HG02623 (cell line): ENCODE measurements around the gene CAVIN2.

ENCODE experiments used
- ATAC-seq: cut with Tn5 transposase; IDR thresholded peaks from one replicate; pipeline ENCODE4 v1.9.1; 2021; ENCODE audit warnings: moderate library complexity; ENCODE audit not compliant: unreplicated experiment

CAVIN2 gene

GRCh38 chr2:191866195-191866594, 19.3 kb upstream of the CAVIN2 start:
- ATAC-seq: no peak

GRCh38 chr2:191864628-191865374, 17.9 kb upstream of the CAVIN2 start:
- no peak for ATAC-seq

DNA sequence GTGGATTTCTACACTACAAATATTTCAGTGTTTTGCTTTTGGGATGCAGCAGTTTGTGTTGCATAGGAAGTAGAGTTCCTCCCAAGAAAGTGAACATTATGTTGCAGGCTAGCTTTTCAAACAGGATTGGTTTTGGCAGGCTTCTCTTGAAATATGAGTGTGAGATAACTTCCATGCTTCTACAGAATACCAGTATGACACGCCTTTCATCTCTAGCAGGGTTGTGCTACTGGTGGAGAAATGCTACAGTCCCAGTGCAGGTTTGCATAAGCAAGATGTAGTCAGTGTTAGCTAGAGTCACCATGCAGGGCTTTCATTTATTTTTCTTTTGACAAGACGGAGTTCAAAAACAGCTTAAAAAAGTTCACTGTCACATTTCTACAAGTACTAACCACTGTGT, 17.1 kb upstream of the CAVIN2 start:
- ATAC-seq: no peak

DNA sequence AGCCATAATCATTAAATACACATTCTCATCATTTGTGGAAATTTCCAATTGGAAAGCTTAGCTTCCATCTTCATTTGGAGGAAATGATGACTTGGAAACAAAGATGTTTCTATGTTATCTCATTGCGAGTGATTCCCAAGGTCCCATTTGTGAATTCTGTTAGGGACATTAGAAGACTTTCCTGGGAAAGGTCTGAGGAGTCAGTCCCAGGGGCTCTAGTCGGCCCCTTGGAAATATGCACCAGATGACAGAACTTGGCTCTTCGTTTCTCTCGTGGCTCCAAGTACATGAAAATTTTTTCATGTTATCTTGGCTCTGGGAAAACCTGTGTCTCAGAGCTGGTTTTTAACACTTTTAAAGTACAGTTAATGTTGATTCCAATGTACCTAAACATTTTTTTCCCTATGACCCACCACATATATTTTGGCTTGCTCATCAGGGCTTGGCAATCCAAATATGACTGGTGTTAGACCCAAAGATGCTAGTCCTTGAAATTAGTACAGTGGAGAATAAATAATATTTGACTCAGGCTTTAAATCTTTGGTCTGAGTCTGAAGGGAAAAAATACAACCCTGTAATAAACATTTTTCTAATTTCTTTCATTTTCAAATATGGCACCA, 15.4 kb upstream of the CAVIN2 start:
- ATAC-seq: no peak

GRCh38 chr2:191860760-191861466, 14.0 kb upstream of the CAVIN2 start:
- no peak for ATAC-seq

DNA sequence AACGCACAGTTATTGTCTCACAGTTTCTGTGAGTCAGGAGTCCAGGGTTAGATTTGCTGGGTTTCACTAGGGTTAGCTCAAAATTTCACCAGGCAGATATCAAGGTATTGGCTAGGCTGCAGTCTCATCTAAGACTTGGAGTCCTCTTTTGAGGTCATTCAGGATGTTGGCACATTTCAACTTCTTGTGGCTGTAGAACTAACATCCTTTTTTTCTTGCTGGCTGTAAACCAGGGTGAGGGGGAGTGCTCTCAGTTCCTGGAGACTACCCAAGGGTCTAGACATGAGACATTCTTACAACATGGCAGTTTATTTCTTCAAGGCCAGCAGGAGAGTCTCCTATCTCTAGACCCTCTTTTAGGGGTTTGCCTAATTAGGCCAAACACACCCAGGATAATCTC, 12.8 kb upstream of the CAVIN2 start:
- no peak for ATAC-seq

DNA sequence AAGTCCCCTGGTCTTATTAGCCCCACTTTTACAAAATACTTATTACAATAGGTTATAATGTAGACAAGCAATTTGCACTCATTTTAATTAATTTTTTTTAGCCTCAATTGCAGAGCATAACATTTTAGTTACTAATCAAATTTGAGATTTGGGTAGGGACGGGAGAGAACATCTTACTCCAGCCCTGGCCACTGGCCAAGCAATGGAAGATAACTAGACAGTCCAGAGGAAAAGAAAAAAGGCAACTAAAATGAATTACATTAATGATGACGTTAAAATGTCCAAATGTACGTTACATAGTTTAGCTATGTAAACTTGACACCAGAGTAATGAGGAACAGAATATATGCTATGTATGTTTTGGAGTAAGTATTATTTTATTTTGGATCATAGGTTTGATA, 11.0 kb upstream of the CAVIN2 start:
- ATAC-seq: no peak

GRCh38 chr2:191857259-191857805, 10.4 kb upstream of the CAVIN2 start:
- ATAC-seq: no peak

DNA sequence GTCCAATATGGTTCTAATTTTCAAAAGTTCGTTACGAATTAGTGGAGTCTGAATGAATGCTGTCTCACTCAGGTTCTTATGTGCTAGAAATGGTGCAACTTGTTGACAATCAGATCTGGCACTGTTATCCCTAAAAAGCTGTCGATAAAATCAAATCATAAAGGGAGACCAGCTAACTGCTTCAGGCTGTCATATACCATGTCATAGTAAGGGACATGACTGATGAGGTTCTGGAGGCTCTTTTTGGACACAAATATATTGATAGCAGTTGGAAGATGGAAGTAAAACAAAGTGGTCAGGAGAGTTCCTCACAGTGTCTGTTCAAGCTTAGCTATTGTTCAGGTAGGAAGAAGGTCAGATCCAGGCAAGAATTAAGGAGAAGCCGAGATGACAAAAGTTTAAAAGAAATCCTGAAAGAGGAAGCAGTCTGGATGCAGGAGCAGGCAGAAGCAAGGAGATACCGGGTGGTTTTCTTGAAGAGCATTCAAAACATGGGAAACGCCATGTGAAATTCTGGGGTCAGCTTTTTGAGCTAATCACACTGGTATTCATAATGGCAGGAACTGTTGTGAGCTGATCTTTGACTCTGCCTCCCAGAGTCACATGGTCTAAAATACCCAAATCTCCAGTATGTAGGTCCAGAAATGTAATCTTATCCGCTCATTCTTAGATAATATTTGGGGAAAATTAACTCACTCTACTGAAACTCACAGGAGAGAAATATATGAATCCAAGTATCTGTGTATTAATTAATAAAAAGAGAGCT, 9.4 kb upstream of the CAVIN2 start:
- ATAC-seq: no peak

DNA sequence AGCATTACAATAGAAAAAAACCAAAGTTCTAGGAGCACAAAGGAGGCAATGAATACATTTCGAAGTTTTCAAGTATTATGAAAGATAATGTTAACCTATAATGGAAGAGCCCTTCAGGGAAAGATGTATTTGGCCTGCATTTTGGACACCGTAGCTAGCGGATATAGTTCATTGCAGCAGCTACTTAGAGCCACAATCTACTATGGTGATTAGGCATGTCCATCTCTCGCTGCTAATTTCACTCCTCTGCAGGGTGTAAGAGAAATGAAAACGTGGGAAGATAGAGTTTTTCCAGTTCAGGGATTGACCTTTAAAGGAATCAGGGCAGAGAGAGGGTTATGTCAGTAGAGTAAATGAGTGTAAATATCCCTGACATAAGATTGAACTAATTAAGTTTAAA, 8.5 kb upstream of the CAVIN2 start:
- no peak for ATAC-seq

DNA sequence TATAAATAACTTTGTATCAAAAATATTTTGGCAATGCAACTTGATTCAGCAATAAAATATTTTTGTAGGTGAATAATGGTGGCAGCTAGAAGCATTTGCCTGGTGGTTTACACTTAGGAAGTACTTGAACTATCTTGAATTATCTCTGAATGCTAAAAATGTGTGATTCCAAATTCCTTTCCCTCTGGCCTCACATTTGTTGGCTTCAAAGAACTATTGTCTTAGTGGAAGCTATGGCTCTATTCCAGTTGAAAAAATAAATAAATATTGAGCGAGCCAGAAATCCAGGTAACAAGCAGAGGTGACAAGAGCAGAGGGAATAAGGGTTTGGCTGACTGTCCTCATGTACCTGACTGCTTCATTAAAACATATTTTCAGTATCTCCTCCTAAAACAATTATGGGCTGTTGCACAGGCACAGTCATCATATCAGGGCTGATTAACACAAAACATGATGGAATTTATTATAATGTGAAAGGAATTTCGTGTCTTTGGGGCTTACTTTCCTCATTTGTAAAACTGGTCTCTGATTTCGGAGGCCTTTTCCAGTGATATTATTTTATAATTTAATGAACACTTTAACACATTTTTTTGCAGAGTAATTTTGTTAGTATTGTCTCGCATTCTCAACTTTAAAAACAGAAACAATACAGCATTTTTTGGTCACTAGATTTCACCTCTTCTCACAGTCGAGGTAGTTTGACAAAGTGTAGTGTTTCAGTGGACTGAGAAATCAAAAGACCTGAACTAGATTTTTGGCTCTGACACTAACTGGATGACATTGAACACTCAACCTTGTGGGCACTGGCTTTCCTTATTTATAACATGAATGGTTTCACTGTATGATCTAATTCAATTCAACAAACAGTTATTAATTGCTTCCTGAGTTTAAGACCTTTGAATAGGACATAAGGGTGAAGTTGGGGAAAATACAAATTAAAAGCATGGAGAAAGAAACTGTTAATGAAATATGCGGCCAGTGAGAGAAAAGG, 7.8 kb upstream of the CAVIN2 start:
- no peak for ATAC-seq

DNA sequence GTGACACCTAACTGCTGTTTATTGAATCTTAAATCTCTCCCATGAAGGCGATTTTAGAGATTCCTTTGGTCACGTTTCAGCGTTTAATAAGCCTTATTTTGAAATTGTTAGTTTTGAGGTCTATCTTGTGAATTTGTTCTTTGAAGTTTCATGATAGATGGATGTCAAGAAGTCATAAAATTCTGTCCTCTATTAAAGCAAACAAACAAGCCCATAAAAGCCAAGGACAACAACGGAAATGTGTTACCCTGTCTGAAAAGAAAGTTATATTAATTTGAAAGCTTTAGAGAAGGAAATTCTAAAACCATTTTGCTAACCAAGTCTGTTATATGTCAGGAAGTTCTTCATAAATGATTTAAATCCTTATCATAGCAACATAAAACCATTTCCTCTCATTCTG, 7.0 kb upstream of the CAVIN2 start:
- ATAC-seq: no peak

DNA sequence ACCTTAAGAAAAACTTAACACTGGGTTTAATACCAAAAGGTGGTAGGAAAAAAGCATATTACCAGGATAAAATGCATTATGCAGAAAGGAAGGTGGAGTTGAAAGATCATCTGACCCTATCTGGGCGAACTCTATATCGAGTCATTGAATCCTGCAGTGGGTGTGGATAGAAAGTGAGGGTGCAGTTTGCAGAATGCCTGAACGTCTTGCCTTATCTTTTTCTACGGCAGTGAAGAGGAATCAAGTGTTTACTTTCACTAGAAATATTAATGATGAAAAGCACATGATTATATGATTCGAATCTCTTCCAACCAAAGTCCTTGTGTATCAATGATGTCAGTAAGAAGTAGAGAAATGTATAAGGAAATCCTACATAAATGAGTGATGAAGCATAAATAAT, 4.3 kb upstream of the CAVIN2 start:
- no peak for ATAC-seq

DNA sequence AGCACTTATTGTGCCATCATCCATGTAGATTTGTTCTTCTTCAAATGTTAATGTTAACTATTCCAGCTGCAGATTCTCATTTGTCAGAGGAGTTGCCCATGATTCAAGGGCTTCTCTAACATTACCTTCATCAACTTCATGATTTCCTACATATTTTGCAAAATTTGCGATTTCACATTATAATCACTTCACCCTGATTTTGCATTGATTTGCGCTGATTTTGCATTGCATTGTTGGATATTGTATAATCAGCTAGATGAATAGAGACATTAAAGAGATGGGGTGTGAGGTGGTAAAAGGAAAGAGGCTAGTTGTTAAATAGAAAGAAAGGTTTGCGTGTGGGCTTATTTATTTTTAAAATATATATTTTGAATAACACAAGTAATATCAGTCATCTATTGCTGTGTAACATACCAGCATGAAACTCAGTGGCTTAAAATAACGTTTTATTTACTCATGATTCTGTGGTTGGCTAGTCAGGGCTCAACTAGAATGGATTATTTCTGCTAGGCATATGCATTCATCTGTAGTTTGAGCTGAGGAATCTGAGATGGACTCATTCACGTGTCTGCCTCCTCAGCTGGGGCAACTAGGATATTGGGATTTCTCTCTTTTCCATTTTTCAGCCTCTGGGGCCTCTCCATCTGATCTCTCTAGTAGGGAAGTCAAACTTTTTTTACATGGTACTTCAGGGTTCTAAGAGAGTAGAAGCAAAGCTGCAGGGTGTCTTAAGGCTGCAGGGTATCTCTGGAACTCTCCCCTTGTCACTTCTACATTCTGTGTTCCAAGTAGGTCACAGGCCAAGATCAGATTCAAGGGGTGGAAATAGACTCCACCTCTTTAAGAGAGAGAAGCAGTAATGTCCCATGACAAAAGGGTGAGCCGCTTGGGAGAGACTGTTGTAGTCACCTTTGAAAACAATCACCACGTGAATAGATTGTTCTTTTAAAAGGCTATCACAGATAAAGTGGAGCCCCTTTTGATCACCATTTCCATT, 2.2 kb upstream of the CAVIN2 start:
- ATAC-seq: no peak

- ATAC-seq: no peak
These were observed 876 bp upstream of the CAVIN2 start for GRCh38 chr2:191847764-191848163.

DNA sequence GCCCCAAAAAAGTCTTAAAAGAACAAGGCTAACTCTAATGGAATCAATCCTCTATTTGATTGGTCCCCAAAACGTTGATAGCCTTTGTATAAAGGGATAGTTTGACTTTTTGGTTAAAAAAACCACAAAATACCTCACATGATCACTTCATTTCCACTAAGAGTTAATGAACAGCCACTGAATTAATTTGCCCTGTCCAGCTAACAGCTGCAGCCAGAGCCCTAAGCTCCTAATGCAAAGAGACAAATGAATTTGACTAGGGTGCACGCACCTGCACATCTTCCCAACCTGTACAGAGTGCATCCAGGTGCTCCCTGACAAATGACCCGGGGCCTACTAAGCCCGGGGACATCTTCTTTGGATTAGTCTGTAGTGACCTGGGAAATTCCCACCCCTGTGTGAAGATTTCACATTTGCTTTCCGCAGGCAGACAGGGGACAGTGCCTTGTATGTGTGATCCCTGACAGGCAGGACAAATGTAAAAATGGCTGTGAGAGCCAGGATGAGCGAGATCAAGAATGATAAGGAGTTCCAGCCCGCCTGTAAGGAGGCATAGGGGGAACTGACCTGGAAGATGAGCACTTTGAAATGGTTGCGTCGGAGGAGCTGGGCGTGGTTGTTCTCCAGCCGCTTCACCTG, 893 bp downstream of the CAVIN2 start:
- no peak for ATAC-seq

GRCh38 chr2:191845248-191845715, 1.6 kb downstream of the CAVIN2 start:
- ATAC-seq: no peak

DNA sequence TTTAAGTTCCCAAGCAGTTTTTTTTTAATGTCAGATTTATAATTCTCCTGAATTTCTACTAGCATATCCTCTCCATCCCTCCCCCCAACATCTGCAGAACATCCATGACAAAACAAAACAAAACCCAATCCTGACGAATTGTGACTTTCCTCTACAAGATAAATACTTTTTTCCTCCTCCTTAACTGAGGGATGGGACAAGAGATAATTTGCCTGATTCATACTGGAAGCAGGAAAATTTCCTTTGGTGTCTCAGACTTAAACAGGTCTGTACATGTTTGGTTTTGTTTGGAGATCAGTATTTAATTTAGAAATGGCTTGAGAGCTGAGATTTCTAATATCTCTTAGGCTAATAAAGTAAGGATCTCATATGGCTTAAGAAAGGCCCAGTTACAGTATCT, 2.2 kb downstream of the CAVIN2 start:
- no peak for ATAC-seq
